NOMO-1 treated with DMSO at 0.1 percent for 48 hours (cell line): Measurements from ENCODE around the gene CNMD.
A peak's percentile ranks its signal among the peaks of the same experiment; 100 is the strongest.
"Not testable (repeated sequence)": the region's sequence is repeated elsewhere in the genome, so short reads cannot be mapped to it uniquely, and the experiment has no call there.

Experiments
- DNase-seq: peaks from one replicate; lab custom pipeline; 2025; ENCODE audit not compliant: unreplicated experiment; lab: John Stamatoyannopoulos, UW

Gene CNMD

DNA sequence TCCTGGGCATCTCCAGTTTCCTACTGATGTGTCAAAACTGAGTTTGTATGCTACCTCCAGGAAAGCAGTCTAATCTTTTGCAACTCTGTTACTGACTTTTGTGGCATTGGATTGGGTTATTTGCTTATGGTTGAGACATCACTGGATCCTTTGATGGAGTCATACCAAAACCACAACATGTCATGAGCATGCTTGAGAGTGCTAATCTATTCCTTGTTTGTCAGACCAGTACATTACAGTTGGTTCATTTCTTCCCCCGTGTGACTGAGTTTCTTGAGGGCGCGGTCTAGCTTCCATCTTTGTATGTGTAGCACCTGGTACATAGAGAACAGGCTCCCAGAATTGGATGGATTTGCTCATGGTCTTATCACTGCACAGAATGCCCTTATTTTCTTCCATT is 43.8 kb downstream of the CNMD start:
- DNase-seq, result peak; percentile 51

DNA sequence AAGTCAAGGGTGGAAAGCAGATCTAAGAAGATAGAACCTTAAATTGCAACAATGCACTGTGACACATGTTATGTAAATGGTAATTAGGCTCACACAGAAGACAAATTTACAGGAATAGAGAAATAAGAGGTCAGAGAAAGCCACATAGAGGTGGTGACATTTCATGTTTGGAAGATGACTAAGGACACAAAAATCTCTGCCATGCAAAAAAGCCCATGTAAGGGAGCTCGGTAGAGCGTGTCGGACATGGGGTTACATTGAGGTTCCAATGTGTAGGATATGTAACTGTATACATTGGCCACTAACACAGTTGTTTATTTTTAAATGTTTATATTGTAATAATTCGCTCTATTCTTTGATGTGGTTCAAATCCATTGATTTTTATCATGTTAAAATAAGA is 53.2 kb downstream of the CNMD start:
- DNase-seq, result no peak

DNA sequence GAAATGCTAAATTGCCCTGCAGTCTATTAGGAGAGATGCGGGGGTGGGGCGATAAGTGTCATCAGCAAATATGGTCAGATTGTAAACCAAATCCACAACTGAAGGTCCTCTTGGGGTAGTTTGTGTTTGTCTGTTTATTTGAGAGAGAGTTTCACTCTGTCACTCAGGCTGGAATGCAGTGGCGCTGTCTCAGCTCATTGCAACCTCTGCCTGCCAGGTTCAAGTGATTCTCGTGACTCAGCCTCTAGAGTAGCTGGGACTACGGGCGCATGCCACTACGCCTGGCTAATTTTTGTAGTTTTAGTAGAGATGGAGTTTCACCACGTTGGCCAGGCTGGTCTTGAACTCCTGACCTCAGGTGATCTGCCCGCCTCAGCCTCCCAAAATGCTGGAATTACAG is 53.8 kb downstream of the CNMD start:
- DNase-seq, result not testable (repeated sequence)

DNA sequence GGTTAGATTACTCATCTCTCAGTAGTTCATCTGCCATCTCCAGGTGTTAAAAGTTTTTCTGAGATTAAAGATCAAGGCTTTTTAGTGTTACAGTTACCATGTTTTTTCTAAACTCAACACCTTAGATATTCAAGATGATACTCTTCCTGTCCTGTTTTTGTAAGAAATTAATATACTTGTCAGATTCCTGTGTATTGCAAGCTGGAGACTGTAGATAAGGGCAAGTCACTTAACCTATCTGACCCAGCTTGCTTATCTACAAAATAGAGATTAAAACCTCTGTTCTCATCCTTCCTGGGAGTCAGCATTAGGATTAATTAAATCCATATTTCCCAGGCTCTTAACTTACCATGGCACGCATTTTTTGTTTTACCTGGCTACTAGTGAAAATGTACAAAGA is 61.8 kb downstream of the CNMD start:
- DNase-seq, result no peak

DNA sequence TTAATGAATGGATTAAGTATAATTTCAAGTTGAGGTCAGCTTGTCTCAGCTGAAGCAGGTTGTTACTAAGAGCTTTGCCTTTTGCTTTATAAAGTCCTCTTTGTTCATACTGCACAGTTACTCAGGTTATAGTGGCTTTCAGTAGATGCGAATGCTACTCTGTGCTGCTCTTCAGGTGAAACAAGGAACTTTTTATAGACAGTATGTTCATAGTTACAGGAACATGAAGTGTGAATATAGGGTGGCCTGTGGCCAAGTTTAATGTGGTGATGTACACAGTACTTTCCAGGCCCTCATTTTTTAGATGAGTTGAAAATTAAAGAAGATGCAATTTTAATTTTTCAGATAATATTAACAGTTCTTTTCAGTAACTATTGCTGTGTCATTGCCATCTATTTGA is 66.2 kb downstream of the CNMD start:
- DNase-seq, result no peak

DNA sequence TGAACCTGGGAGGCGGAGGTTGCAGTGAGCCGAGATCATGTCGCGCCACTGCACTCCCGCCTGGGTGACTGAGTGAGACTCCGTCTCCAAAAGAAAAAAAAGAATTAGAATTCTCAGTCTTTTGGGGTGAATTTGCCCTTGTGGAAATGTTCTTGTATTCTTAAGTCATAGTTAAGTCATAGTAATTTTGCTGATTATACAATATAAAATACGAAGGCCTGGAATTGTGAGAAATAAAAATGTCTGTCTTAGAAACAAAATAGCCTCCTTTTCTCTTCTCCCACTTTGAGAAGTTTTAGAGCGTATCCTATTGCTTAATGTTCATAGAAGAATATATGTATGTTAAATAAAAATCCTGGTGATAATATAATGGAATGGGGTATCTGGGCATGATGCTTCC is 68.9 kb downstream of the CNMD start:
- DNase-seq, result no peak

DNA sequence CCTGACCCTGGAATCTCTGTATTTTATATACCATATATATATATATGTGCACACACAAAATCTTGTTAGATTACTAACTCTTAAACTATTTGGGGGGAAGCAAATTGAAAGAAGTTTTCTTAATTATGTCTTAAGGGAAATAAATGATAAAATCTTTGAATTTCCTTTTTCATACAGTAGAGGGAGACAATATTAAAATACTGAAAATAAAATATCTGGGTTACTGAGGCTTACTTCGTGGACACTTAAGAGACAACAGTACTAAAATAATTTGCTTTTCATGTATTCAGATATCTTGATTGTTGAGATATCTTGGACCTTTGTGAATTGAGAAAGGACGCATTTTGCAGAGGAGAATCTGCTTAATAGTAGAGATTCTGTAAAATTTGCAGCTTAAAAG is 69.9 kb downstream of the CNMD start:
- no peak for DNase-seq

DNA sequence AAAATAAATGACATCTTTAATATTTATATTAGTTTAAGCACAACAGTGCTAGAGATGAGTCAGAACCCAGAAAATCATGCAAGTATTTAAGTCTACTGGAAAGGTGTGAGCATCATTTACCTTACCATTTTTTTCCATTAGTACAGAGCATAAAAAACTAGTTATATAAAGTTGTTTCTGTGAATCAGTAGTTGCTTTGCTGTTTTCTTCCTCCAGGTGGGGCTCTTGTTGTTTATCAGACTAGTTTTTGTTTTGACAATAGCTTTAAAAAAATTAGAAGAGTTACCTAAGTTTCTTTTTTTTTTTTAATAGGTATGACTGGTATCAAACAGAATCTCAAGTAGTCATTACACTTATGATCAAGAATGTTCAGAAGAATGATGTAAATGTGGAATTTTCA is 74.3 kb downstream of the CNMD start:
- no peak for DNase-seq

DNA sequence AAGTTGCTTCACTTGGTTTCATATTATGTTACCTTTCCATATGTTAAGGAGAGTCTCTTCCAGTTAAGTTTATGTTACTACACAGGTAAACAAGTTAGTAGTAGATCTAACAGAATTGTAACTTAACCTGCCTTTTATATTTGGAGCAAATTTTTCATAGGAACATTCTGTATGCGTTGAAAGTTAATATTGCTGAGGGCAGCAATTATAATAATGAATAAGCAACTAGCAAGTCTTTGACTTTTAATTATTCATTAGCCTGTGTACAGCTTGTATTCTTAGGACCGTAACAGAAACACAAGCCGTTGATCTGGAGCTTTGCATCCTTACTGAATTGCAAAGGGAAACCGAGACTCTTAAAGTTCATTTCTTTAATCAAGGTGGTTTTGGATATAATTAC is 75.3 kb downstream of the CNMD start:
- DNase-seq, result no peak

DNA sequence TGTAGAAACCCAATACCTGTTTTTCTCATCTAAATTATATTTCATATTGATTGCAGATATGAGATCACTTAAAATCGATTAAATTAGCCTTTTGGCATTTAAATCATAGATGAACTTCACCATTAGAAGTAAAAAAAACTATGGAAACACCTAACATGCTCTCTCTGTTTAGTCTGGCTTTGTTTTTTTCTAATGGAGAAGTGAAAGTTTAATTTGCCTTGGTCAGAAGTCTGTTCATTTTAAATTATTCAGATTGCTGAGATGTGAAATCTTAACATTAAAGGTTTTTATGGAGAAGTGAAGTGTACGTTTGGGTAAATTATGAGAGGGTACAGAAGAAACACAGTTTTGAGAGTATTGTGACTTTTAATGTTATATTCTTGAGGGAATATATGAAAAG is 80.3 kb downstream of the CNMD start:
- DNase-seq, result no peak
